ENCODE measurements around the gene PLA2G4F.

Gene PLA2G4F

DNA sequence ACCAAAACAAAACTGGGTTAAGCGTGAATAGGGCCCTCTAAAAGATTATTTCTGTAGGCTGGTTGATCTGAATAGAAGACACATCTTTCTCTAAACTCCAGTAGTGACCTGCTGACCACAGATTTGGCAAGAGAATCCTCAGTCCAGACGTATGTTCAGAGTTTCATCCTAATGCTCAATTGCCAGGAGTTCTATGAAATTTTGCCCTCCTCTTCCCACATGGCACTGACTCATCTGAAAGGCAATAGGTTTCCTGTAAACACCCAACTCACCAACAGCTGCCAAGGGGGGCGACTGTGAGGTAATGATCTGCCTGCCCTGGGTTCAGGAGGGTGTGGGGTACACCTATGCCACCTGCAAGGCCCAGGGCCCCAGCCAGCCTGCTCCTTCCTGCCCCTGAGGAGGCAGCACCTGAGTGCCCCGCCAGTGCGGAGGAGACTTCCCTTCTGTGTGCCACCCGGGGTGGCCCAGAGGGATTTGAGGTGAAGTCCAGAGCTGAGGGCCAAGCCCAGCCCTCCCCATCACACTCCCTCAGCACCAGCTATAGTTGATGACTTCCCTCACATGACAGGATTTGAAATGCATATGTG lies 53.7 kb downstream of the PLA2G4F start:
- H3K4me3 ChIP-seq (replicated peaks; ENCODE audit: low read depth, low read length) = no peak overlapping the region
- DNase-seq (ENCODE audit: low read depth) = peak; percentile 36
- TF ChIP-seq CTCF (IDR thresholded peaks at IDR 0.05; ENCODE audit: low read length, missing control alignments) = no peak

GRCh38 chr15:42101861-42102260 lies 54.6 kb downstream of the PLA2G4F start:
- no peak for DNase-seq (ENCODE audit: low read depth)
- no peak for TF ChIP-seq CTCF (IDR thresholded peaks at IDR 0.05; ENCODE audit: low read length, missing control alignments)
- no peak overlapping the region for H3K4me3 ChIP-seq (replicated peaks; ENCODE audit: low read depth, low read length)

DNA sequence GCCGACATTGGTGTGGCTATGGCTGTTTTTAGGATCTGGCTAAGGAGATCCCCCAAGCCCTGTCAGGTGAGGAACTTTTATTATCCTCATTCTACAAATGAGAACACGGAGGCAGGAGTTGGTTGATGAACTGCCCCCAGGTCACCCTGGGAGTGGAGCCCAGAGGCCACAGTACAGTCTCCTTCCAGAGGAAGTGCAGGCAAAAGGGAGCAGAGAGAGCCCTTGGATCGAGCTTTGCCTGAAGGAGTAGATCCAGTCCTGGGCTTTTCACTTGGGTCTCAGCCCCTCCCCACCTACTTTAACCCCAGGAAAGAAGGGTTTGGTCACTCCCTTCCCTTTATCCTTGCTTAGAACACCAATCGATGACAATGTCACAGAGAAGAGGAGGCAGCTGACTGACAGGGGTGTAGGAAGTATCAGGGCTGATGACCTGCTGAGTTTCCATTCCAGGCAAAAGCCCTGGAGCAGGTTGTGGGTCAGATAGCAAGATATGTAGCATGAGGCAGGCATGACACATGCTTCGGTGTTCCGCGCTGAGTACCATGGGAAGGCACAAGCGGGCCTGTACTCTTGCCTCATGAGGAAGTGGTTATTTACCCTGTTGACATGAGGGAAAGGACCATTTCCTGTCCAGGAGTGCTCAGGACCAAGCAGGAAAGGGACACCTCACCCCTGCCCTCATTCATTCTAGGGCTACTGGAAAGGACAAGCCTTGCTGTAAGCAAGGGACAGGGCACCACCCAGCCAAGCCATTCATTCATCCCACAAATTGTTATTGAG lies 56.2 kb downstream of the PLA2G4F start:
- TF ChIP-seq CTCF (IDR thresholded peaks at IDR 0.05; ENCODE audit: low read length, missing control alignments) = no peak
- H3K4me3 ChIP-seq (replicated peaks; ENCODE audit: low read depth, low read length) = no peak overlapping the region
- no peak for DNase-seq (ENCODE audit: low read depth)

- DNase-seq (ENCODE audit: low read depth) = no peak
- no peak for TF ChIP-seq CTCF (IDR thresholded peaks at IDR 0.05; ENCODE audit: low read length, missing control alignments)
- H3K4me3 ChIP-seq (replicated peaks; ENCODE audit: low read depth, low read length) = no peak overlapping the region
Observed at GRCh38 chr15:42097018-42097417, 59.4 kb downstream of the PLA2G4F start.

DNA sequence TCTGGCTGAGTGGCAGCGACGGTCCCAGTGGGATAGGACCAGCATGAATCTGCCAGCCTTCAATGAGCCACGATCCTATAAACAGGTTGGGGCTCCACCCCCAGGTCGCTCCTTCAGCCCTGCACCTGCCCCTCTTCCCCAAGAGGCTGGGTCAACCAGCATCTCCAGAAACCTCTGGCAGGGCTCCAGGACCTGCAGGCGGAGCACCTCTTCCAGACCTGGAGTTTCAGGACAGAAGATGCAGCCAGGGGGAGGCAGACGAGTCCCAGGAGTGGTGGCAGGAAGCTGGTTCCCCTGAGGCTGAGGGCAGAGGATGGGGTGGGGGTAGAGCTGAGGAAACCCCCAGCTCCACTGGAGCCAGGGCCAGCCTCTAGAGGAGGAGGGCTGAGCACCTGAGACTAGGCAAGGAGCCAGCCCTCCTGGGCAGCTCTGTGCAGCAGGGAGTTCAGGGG lies 61.9 kb downstream of the PLA2G4F start, which contains the start of gene PLA2G4D:
PLA2G4D (minus strand) TSS at position 51 of the 452 bp plus-strand sequence. CDS start 103 bp downstream, outside the sequence.
- H3K4me3 ChIP-seq (replicated peaks; ENCODE audit: low read depth, low read length) = no peak within 1 kb of the TSS
- TF ChIP-seq CTCF (IDR thresholded peaks at IDR 0.05; ENCODE audit: low read length, missing control alignments) = no peak
- DNase-seq (ENCODE audit: low read depth) = no peak

DNA sequence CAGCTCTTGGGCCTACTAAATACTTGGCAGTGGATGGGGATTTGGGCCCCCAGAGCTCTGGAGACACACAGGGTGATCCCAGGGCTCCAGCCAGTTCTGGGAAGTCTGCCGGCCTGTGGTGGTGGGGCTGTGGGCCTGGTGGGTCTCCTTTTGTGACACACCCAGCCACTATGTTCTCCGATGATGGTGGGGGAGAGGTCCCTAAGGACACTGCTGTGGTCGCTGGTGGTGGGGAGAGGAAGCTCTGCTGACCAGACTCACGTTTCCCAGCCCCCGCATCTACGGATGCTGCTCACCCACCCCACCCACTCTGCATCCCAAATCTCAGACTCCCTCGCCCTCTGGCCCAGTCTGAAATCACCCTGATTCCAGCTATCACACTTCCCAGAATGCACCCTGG lies 62.5 kb downstream of the PLA2G4F start:
- DNase-seq (ENCODE audit: low read depth) = no peak
- no peak for TF ChIP-seq CTCF (IDR thresholded peaks at IDR 0.05; ENCODE audit: low read length, missing control alignments)
- no peak overlapping the region for H3K4me3 ChIP-seq (replicated peaks; ENCODE audit: low read depth, low read length)
